Stimulated activated CD8-positive, alpha-beta memory T cell treated with anti-CD3 and anti-CD28 coated beads, Interleukin-4, amount 100 ng/mL, for 48 hours (primary cell): ENCODE measurements around the gene KLHL1.
"Not testable (repeated sequence)": the region's sequence is repeated elsewhere in the genome, so short reads cannot be mapped to it uniquely, and the experiment has no call there.

Source experiments
- DNase-seq: peaks from one replicate; pipeline ENCODE4 v3.0.0-alpha.2; 2020

The KLHL1 gene

GRCh38 chr13:70108356-70109105, at the start of gene KLHL1:
KLHL1 (minus strand) TSS chr13:70108452; CDS start chr13:70107699, 753 bp downstream.
- no peak for DNase-seq

- DNase-seq = not testable (repeated sequence)
These were observed 34.4 kb upstream of the KLHL1 start for GRCh38 chr13:70142658-70143057.

- no peak for DNase-seq
These were observed 19.8 kb upstream of the KLHL1 start for GRCh38 chr13:70128098-70128497.

- DNase-seq = no peak
These were observed 17.4 kb upstream of the KLHL1 start for GRCh38 chr13:70125693-70126092.

DNA sequence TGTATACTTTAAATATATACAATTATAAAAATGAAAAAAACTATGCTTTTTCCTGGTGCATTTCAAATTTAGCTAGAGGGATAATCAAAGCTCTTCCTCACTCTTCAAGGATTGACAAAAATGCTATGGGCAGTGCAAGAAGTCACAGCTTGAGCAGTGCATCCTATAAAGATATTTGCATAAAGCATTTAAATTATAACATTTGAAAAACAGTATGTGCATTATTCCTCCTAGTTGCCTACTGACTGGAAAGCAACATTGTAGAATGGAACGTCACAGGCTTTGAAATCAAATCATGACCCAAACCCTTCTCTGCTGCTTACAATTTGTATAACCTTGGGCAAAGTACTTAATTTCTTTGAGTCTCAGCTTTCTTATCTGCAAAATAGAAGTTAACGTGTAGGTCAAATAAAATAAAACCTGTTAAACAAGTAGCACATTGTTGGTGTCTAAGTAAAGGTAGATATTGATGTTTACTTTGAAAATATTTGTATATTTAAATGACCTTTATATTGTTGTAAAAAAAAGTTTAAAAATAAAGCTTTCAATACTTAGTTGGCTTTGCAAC, 9.2 kb upstream of the KLHL1 start:
- DNase-seq = no peak

DNA sequence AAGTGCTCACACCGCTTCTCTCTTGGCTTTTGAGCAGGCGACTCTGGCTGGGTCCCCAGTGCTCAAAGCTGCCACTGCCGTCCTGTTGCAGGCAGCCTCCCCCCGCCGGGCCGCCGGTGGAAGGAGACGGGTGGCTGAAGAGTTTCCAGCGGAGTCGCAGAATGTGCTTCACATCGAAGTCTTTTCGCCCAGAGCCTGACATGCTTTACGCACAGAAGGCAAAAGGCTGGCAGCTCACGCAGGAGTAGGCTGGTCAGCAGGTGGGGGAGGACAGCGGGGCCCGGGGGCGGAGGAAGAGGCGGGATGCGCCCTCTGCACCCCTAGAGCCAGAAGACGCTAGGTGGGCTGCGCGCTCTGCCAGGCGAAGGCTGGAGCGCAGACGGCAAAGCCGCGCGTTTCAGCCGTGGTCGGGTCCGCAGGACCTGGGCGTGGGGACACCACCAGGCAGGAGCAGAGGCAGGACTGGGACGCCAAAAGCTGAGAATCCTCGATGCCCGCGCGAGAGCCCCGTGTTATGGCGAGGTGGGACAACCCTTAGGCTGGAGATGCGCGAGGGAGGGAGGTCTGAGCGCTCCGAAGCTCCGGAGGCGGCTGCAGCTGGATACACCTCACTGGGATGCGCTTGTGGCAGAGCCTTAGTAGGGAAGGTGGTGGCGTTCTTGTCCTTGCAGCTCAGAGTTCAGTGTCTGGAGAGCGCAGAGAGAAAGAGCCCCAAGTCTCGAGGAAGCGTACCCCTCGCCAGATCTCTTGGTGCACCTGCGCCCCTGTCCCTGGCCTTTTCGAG, 562 bp downstream of the KLHL1 start, which contains the start of gene ATXN8OS:
ATXN8OS (plus strand) TSS at position 329 of the 784 bp plus-strand sequence.
- no peak for DNase-seq

- no peak for DNase-seq
These were observed 1.1 kb downstream of the KLHL1 start for GRCh38 chr13:70107125-70107497.

DNA sequence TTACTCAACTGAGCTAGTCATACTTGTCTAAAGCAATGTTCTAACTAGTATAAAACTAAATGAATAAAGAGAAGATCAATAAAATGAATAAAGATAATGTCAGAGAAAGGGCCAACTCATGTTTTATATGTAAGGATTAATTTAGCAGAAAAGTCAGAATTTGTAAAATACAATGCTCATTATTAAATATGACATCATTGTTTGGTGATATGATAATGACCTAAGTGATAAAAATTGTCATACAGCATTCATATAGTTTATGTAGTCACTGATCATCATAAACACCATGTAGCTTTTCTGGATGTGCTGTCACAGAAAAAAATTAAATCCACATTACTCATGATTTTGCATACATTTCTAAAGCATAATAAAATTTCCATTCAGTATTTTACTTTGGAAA, 3.8 kb downstream of the KLHL1 start:
- no peak for DNase-seq

GRCh38 chr13:70098669-70099068, 9.6 kb downstream of the KLHL1 start:
- DNase-seq = no peak

DNA sequence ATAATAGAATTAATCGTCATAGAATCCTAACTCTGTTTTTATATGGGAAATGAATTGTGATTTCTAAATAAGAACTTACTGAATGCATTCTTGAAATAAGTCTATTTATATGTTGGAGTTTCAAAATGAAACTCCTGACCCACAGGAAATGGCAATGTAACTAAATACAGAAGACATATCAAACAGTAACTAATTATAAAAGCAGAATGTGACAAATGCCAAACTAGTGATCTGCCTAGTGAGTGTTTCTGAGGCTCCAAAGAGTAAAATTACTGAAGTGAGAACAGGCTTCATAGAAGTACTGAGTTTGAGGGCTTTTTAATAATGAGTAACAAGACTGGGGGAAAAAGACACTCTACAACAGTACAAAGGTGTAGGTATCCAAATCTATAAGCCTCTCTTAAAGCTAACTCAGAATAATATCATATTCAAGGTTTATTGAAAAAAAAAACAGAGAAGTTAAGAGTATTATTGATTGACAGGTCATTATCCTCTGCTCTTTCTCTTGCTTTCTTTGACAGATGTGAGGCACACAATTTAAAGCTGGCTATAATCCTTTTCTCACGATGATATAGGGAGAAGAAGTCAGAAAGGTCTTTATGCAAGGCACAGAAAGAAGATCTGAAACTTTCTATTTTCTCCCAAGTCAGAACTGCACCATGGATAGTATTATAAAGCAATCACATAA, 18.1 kb downstream of the KLHL1 start:
- no peak for DNase-seq

GRCh38 chr13:70088926-70089325, 19.3 kb downstream of the KLHL1 start:
- DNase-seq = no peak

DNA sequence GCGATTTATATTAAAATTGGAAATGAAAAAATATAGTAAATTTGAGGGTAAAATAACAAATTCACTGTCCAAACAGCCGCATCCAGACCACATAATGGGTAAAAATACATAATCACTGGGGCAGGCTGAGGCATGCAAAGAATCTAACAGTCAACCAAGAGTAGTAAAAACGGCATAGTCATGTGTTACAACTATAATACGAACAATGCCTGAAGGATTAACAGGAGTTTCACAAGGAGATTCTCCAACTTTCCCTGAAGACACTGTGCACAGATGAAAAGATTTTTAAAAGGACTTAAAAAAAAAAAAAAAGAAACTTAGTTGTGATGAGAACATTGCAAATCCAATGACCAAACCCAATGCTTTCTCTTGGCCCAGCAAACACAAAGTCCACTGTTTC, 21.0 kb downstream of the KLHL1 start:
- DNase-seq = no peak

DNA sequence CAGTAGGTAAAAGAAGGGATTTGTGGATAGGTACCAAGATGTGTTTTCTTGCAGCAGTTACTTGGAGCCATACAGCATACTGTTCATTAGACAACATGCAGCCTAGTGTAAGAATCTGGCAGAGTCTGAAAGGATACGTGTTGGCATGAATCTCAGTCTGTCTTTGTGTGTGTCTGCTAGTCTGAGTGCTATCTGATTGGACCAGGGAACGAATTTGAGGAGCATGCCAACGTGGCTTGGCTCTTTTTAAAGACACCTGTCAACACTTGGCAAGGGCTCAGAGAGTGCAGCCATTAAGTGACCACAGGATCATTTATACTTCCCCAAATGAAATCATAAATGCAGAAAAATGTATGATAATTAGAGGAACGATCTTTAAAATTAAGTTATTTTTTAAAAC, 28.2 kb downstream of the KLHL1 start:
- DNase-seq = no peak

DNA sequence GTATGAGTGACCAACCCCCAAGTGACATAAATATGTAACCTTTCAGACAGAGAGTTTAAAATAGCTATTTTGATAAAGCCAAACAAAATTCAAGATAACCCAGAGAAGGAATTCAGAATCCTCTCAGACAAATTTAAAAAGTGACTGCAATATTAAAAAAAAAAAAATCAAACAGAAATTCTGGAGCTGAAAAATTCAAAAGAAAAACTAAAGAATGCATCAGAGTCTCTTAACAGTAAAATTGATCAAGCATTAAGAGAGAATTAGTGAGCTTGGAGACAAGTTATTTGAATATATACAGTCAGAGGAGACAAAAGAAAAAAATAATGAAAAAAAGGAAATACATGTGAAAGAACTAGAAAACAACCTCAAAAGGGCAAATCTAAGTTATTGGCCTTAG, 53.7 kb downstream of the KLHL1 start:
- no peak for DNase-seq

GRCh38 chr13:70051531-70051930, 56.7 kb downstream of the KLHL1 start:
- no peak for DNase-seq

GRCh38 chr13:70043685-70044084, 64.6 kb downstream of the KLHL1 start:
- no peak for DNase-seq

- no peak for DNase-seq
These were observed 66.1 kb downstream of the KLHL1 start for GRCh38 chr13:70042193-70042592.

GRCh38 chr13:70034286-70034685, 74.0 kb downstream of the KLHL1 start:
- DNase-seq = no peak

GRCh38 chr13:70027551-70027950, 80.7 kb downstream of the KLHL1 start:
- no peak for DNase-seq

DNA sequence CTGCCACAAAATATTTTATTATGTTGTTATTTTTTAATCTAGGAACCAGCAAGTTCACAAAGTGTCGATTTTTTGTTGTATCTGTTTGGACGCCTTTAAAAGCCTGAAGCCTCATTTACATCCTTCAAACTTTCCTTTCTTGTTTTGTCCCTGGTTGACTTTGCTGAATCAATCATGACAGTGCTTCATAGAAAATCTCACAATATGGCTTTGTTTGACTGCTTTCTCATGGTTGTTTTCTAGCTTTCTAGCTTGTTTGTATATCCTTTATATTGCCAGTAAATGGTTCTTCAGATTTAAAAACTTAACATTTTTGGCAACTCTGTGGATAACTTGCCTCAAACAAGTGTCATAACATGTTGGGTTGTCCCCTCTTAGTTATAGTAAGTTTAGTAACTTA, 84.7 kb downstream of the KLHL1 start:
- DNase-seq = no peak

DNA sequence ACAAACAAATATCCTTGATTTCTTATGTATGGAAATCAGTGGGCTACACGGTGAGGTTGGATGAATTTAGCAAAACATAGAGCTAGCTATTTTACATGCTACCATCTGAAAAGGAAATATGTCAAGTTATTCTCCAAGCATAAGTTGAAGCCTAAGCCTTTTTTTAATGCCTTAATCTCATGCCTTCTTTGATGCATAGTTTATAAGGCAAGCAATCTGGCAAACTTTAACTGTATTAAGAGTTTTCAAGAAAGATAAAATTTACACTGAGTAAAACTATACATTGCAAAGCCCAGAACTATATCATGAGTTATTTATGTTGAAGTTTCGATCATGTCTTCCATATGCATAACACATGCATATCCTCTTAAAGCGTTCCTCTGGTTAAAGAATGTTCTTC, 85.6 kb downstream of the KLHL1 start:
- no peak for DNase-seq

DNA sequence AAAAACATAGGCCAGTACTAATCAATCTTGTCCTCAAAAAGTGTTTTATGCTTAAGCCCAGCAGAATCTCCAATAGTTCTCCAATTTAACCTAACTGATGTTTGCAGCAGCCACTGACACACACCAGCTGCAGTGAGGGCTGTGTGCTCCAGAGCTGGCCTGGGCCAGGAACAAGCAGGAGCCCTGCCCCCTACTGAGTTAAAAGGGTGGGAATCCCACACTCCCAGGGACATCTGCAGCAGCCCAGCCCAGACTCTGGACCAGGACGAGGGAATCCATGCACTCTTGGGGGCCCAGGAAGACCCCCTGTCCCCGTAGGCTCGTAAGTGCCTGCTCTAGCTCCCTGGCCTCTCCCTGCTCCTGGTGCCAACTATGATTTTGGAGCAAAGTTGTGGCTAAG, 92.1 kb downstream of the KLHL1 start:
- no peak for DNase-seq

GRCh38 chr13:70014337-70014736, 93.9 kb downstream of the KLHL1 start:
- DNase-seq = no peak
